Measurements from ENCODE around the gene RASGEF1B. TPM values are rescaled to one million over a fixed set of nuclear protein-coding genes. Genes with fewer than 3 reads are reported as not detected.
A peak's percentile ranks its signal among the peaks of the same experiment; 100 is the strongest.
"Not testable (repeated sequence)": the region's sequence is repeated elsewhere in the genome, so short reads cannot be mapped to it uniquely, and the experiment has no call there.

Gene RASGEF1B
- total and polyA plus RNA-seq, 7 donors: 1.9 to 4.2 (median 2.5) TPM

DNA sequence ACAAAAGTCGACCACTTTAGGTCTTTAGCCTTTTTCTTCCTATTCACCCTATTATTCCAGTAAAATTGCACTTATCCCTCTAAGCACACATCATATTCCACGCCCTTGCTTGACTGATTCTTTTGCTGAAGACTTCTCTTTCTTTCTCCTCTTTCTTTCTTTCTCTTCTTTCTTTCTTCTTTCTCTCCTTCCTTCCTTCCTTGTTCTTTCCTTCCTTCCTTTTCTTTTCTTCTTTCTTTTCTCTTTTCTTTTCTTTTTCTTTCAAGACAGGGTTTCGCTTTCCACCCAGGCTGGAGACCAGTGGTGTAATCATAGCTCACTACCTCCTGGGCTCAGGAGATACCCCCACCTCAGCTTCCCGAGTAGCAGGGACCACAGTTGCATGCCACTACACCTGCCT is 61.9 kb downstream of the RASGEF1B start:
- Histone ChIP-seq H3K27me3 (ENCODE audit: insufficient read depth in 3 of 3, low read length in 2 of 3) (no peaks in the 10 kb centered on the region), H3K4me3 (no peak overlapping the region), H3K4me1 (no peaks in the 10 kb centered on the region), H3K36me3 (ENCODE audit: insufficient read depth in 1 of 2, low read depth in 1 of 2) (no peaks in the 10 kb centered on the region), H3K9me3 (no peaks in the 10 kb centered on the region), H3K27ac (no peak overlapping the region)
- 78 to 86% (median 80%) methylated on average over 4 of the region's 4 CpGs for WGBS, 3 donors
- ATAC-seq (no peak), DNase-seq (no peak)
- TF ChIP-seq, protein P1, sequence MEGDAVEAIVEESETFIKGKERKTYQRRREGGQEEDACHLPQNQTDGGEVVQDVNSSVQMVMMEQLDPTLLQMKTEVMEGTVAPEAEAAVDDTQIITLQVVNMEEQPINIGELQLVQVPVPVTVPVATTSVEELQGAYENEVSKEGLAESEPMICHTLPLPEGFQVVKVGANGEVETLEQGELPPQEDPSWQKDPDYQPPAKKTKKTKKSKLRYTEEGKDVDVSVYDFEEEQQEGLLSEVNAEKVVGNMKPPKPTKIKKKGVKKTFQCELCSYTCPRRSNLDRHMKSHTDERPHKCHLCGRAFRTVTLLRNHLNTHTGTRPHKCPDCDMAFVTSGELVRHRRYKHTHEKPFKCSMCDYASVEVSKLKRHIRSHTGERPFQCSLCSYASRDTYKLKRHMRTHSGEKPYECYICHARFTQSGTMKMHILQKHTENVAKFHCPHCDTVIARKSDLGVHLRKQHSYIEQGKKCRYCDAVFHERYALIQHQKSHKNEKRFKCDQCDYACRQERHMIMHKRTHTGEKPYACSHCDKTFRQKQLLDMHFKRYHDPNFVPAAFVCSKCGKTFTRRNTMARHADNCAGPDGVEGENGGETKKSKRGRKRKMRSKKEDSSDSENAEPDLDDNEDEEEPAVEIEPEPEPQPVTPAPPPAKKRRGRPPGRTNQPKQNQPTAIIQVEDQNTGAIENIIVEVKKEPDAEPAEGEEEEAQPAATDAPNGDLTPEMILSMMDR (IDR thresholded peaks at IDR 0.05): no peak
- intact Hi-C loops (cut with DNase I): loop anchor here (5.0 to 10.0 kb wide), 6 partner anchors 57 to 877 kb away; no protein-coding TSS in a partner anchor

DNA sequence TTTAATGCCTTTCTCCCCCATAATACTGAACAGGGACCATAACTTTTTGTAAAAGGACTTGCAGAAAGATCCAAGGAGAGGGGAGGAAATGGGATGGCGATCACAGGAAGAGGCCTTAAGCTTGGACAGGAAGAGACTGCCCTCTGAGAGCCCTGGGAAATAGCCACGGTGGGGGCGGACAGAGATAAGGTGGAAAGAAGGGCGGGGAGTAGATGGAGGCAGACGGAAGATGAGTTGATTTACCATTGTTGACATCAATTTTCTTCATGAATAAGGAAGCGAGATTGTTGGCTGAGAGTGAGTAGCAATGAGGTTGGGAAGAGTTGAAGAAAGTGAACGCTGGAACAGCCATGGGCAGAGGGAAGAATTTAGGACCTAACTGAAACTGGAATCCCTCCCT is 63.4 kb downstream of the RASGEF1B start:
- ATAC-seq: no peak
- TF ChIP-seq, protein P1 (IDR thresholded peaks at IDR 0.05): no peak
- H3K36me3 ChIP-seq (ENCODE audit: insufficient read depth in 1 of 2, low read depth in 1 of 2): no peaks in the 10 kb centered on the region
- no peaks in the 10 kb centered on the region for H3K9me3 ChIP-seq
- H3K4me1 ChIP-seq: no peaks in the 10 kb centered on the region
- intact Hi-C loops (cut with DNase I): loop anchor here (5.0 to 10.0 kb wide), 6 partner anchors 59 to 879 kb away; no protein-coding TSS in a partner anchor
- no peak overlapping the region for H3K4me3 ChIP-seq
- 66 to 78% (median 73%) methylated on average over 7 of the region's 7 CpGs for WGBS, 3 donors
- DNase-seq: no peak
- no peak overlapping the region for H3K27ac ChIP-seq
- no peaks in the 10 kb centered on the region for H3K27me3 ChIP-seq (ENCODE audit: insufficient read depth in 3 of 3, low read length in 2 of 3)

DNA sequence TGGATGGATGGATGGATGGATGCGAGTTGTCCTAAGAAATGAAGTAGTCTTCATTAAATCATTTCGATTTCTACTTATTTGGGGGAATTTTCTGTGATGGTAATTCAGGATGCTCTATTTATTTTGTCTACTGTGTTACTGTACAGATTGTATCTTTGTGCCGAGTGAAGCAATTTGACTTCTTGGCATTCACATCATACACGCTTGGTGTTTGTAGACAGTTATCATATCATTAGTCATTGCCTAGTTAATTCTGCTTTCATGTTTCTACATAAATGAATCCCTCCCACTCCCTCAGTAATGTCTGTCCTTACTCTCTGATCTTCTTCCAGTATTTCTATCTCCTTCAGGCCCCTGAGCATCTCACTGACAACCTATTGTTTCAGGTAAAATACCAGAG is 64.0 kb downstream of the RASGEF1B start:
- no peak for ATAC-seq

DNA sequence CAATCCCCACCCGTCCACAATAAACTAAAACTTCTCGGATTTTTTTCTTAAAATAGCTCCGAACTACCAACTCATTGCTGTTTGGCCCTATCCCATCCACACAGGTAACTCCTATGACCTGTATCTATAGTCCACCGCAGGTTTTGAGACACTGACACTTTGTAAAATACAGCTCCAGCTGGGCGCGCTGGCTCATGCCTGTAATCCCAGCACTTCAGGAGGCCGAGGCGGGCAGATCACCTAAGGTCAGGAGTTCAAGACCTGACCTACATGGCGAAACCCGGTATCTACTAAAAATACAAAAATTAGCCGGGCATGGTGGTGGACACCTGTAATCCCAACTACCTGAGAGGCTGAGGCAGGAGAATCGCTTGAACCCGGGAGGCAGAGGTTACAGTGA is 65.2 kb downstream of the RASGEF1B start:
- not testable (repeated sequence) for H3K36me3 ChIP-seq (ENCODE audit: insufficient read depth in 1 of 2, low read depth in 1 of 2); DNase-seq; H3K27ac ChIP-seq; H3K27me3 ChIP-seq (ENCODE audit: insufficient read depth in 3 of 3, low read length in 2 of 3); H3K4me1 ChIP-seq; H3K9me3 ChIP-seq; H3K4me3 ChIP-seq
- intact Hi-C loops (cut with DNase I): loop anchor here (5.0 to 10.0 kb wide), 6 partner anchors 61 to 881 kb away; no protein-coding TSS in a partner anchor
- peak in 1 of 4 donors; percentile 41 for ATAC-seq
- WGBS, 3 donors: 59 to 77% (median 65%) methylated on average over 13 of the region's 13 CpGs

More for the DNA sequence above, 64.0 kb downstream of the RASGEF1B start:
- no peak for DNase-seq
- H3K4me1 ChIP-seq: no peaks in the 10 kb centered on the region
- no peaks in the 10 kb centered on the region for H3K27me3 ChIP-seq (ENCODE audit: insufficient read depth in 3 of 3, low read length in 2 of 3)
- H3K9me3 ChIP-seq: no peaks in the 10 kb centered on the region
- H3K4me3 ChIP-seq: no peak overlapping the region
- no peaks in the 10 kb centered on the region for H3K36me3 ChIP-seq (ENCODE audit: insufficient read depth in 1 of 2, low read depth in 1 of 2)
- H3K27ac ChIP-seq: no peak overlapping the region
- intact Hi-C loops (cut with DNase I): loop anchor here (1.0 to 10.0 kb wide), 7 partner anchors 60 to 880 kb away; no protein-coding TSS in a partner anchor
- 86 to 92% (median 88%) methylated on average over 4 of the region's 4 CpGs for WGBS, 3 donors
- TF ChIP-seq, protein P1 (IDR thresholded peaks at IDR 0.05): no peak

DNA sequence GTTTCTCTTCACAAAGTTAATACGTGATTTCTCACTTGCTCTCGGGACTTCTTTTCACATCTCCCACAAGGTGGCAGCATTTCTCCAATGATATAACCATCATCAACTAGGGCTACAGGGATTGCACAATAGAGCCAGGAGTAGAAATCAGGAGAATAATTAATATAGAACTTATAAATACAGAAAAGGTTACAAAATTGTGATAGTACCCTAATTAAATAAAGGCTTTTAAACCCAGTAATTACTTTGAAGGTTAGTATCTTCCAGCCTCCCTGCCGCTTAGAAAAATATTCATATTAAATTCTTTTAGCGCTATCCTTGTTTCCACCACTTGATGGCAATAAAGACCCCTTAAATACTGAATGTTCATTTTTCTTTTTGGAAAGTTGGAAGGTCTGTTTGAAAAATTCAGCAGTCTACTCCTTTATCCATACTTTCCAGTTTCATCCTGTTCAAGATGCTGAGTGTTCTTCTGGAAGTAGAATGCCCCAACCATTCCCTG is 65.8 kb downstream of the RASGEF1B start:
- whole genome bisulfite sequencing, 3 donors: 0 to 14% (median 0%) methylated on average over 4 of the region's 4 CpGs
- no peaks in the 10 kb centered on the region for H3K27me3 ChIP-seq (ENCODE audit: insufficient read depth in 3 of 3, low read length in 2 of 3)
- H3K9me3 ChIP-seq: no peaks in the 10 kb centered on the region
- H3K4me1 ChIP-seq: no peaks in the 10 kb centered on the region
- DNase-seq (no peak), ATAC-seq (peak; percentile 70 to 98 (median 84))
- H3K36me3 ChIP-seq (ENCODE audit: insufficient read depth in 1 of 2, low read depth in 1 of 2): no peaks in the 10 kb centered on the region
- intact Hi-C loops (cut with DNase I): loop anchor here (5.0 to 10.0 kb wide), 6 partner anchors 61 to 881 kb away; no protein-coding TSS in a partner anchor
- H3K4me3 ChIP-seq: peak overlapping the region; percentile 41
- no peak overlapping the region for H3K27ac ChIP-seq
- TF ChIP-seq, protein P1 (IDR thresholded peaks at IDR 0.05): peak; percentile 72

Measured in psoas muscle (tissue), 8 donors.